ENCODE measurements around the gene GABRA5. TPM values are rescaled to one million over a fixed set of nuclear protein-coding genes. Genes with fewer than 3 reads are reported as not detected.

Gene GABRA5
- total and polyA plus RNA-seq, 2 experiments from 2014 or later, result 11.5 to 25.9 TPM

- H3K9me2 ChIP-seq (ENCODE audit: insufficient read depth), result peaks cover 6% of the 10 kb centered on the region; the same call in 1 of the 2 replicates
- no peak overlapping the region for H3K4me3 ChIP-seq
- H2AFZ ChIP-seq, result no peak overlapping the region
- H3F3A ChIP-seq (replicated peaks; ENCODE audit: low read depth), result no peaks in the 10 kb centered on the region
- H3K4me1 ChIP-seq (ENCODE audit: insufficient read depth), result no peaks in the 10 kb centered on the region
- H3K4me1 Mint-ChIP-seq, result no peaks in the 10 kb centered on the region
- peaks cover 10% of the 10 kb centered on the region; the same call in 2 of the 3 replicates for H3K9me3 Mint-ChIP-seq
- no peak overlapping the region for H3K4me2 ChIP-seq
- DNase-seq (ENCODE audit: low spot score) (peak; percentile 38), ATAC-seq (no peak)
- H4K20me1 ChIP-seq (replicated peaks; ENCODE audit: insufficient read depth), result no peaks in the 10 kb centered on the region
- no peak overlapping the region for H3K27ac Mint-ChIP-seq
- no peaks in the 10 kb centered on the region for H3K79me2 ChIP-seq (replicated peaks; ENCODE audit: insufficient read depth)
- peaks cover 6% of the 10 kb centered on the region; the same call in 2 of the 3 replicates for H3K36me3 Mint-ChIP-seq (ENCODE audit: low read depth)
- peak in 1 of 2 experiments; percentile 41; a peak in 2 of 4 replicates for TF ChIP-seq CTCF (conservative IDR thresholded peaks at IDR 0.05; ENCODE audit: low read depth in 2 of 2)
- TF ChIP-seq NANOG (IDR thresholded peaks at IDR 0.05; ENCODE audit: borderline replicate concordance), result no peak
- no peak for TF ChIP-seq POLR2AphosphoS5 (IDR thresholded peaks at IDR 0.05; ENCODE audit: low read depth)
- H3K27ac ChIP-seq (ENCODE audit: low read depth), result no peak overlapping the region
- H3K27me3 Mint-ChIP-seq (ENCODE audit: insufficient read depth, low read depth, poor library complexity), result peaks cover 3% of the 10 kb centered on the region
- no peaks in the 10 kb centered on the region for H3K36me3 ChIP-seq (ENCODE audit: insufficient read depth)
- H3K27me3 ChIP-seq (ENCODE audit: insufficient read depth), result no peaks in the 10 kb centered on the region
- no peak overlapping the region for H3K4me3 Mint-ChIP-seq
Measured at GRCh38 chr15:26852980-26853379, 13.9 kb upstream of the GABRA5 start.

GRCh38 chr15:26854435-26854834, 12.4 kb upstream of the GABRA5 start:
- H3K36me3 Mint-ChIP-seq (ENCODE audit: low read depth), result no peaks in the 10 kb centered on the region
- ATAC-seq (no peak), DNase-seq (ENCODE audit: low spot score) (no peak)
- Histone ChIP-seq H3K27ac (ENCODE audit: low read depth) (no peak overlapping the region), H3K4me2 (no peak overlapping the region), H3K9me2 (ENCODE audit: insufficient read depth) (no peaks in the 10 kb centered on the region), H3K4me3 (no peak overlapping the region), H3F3A (replicated peaks; ENCODE audit: low read depth) (no peaks in the 10 kb centered on the region), H4K20me1 (replicated peaks; ENCODE audit: insufficient read depth) (no peaks in the 10 kb centered on the region), H3K79me2 (replicated peaks; ENCODE audit: insufficient read depth) (no peaks in the 10 kb centered on the region), H3K4me1 (ENCODE audit: insufficient read depth) (no peaks in the 10 kb centered on the region), H3K36me3 (ENCODE audit: insufficient read depth) (no peaks in the 10 kb centered on the region), H2AFZ (no peak overlapping the region), H3K27me3 (ENCODE audit: insufficient read depth) (no peaks in the 10 kb centered on the region)
- no peak overlapping the region for H3K27ac Mint-ChIP-seq
- TF ChIP-seq EZH2 (IDR thresholded peaks at IDR 0.05; ENCODE audit: low read depth, unreplicated experiment), result no peak
- 0 out of 3 replicates have a peak, but pooled peaks cover 9% of the 10 kb centered on the region for H3K9me3 Mint-ChIP-seq
- peaks cover 3% of the 10 kb centered on the region for H3K27me3 Mint-ChIP-seq (ENCODE audit: insufficient read depth, low read depth, poor library complexity)
- no peak overlapping the region for H3K4me3 Mint-ChIP-seq
- no peaks in the 10 kb centered on the region for H3K4me1 Mint-ChIP-seq

GRCh38 chr15:26864664-26865191, 2.1 kb upstream of the GABRA5 start:
- H3K36me3 Mint-ChIP-seq (ENCODE audit: low read depth), result peaks cover 12% of the 10 kb centered on the region; the same call in 2 of the 3 replicates
- no peak overlapping the region for H3K27ac Mint-ChIP-seq
- Histone ChIP-seq H3K27ac (ENCODE audit: low read depth) (no peak overlapping the region), H3K27me3 (ENCODE audit: insufficient read depth) (peaks cover 41% of the 10 kb centered on the region), H3K36me3 (ENCODE audit: insufficient read depth) (no peaks in the 10 kb centered on the region), H2AFZ (no peak overlapping the region), H3K4me1 (ENCODE audit: insufficient read depth) (peaks cover 20% of the 10 kb centered on the region), H3K9me2 (ENCODE audit: insufficient read depth) (no peaks in the 10 kb centered on the region), H3K79me2 (replicated peaks; ENCODE audit: insufficient read depth) (no peaks in the 10 kb centered on the region), H3K4me2 (0 out of 2 replicates have a peak overlapping the region, but pooled peaks have one; percentile 27), H4K20me1 (replicated peaks; ENCODE audit: insufficient read depth) (no peaks in the 10 kb centered on the region), H3F3A (replicated peaks; ENCODE audit: low read depth) (no peaks in the 10 kb centered on the region), H3K4me3 (no peak overlapping the region)
- peaks cover 15% of the 10 kb centered on the region for H3K9me3 Mint-ChIP-seq
- DNase-seq (ENCODE audit: low spot score), result peak; percentile 90
- peaks cover 23% of the 10 kb centered on the region for H3K27me3 Mint-ChIP-seq (ENCODE audit: insufficient read depth, low read depth, poor library complexity)
- 0 out of 3 replicates have a peak overlapping the region, but pooled peaks have one; percentile 30 for H3K4me3 Mint-ChIP-seq
- ATAC-seq, result peak; percentile 16
- peaks cover 26% of the 10 kb centered on the region for H3K4me1 Mint-ChIP-seq
- TF ChIP-seq CTCF (conservative IDR thresholded peaks at IDR 0.05; ENCODE audit: low read depth in 2 of 2) (peak; percentile 87 to 96), REST (IDR thresholded peaks at IDR 0.05; ENCODE audit: unreplicated experiment) (no peak)

Measured in GM23338 (cell line).